GM19438 (cell line): ENCODE results near the gene NSD2.

ENCODE experiments used
- ATAC-seq: cut with Tn5 transposase; IDR thresholded peaks from one replicate; pipeline ENCODE4 v1.9.1; 2021; ENCODE audit warnings: low read depth; ENCODE audit not compliant: unreplicated experiment

Gene NSD2

DNA sequence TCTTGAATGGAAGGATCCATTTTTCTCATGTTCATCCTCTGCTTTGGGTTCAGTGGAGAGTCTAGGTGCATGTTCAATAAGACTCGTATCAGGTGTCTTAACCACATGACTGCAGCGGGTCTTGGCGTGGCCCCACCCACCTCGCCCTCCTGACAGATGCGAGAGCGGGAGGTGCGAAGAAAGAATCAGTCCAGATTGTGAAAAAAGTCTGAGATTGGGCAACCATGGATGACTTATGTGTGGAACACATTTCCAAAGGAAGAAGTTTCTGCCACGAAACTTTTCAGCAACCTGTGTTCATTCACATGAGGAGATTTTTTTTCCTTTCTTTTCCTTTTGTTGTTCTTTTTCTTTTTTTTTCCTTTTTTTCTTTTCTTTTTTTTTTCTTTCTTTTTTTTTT lies 66.8 kb downstream of the NSD2 start:
- ATAC-seq, result no peak

DNA sequence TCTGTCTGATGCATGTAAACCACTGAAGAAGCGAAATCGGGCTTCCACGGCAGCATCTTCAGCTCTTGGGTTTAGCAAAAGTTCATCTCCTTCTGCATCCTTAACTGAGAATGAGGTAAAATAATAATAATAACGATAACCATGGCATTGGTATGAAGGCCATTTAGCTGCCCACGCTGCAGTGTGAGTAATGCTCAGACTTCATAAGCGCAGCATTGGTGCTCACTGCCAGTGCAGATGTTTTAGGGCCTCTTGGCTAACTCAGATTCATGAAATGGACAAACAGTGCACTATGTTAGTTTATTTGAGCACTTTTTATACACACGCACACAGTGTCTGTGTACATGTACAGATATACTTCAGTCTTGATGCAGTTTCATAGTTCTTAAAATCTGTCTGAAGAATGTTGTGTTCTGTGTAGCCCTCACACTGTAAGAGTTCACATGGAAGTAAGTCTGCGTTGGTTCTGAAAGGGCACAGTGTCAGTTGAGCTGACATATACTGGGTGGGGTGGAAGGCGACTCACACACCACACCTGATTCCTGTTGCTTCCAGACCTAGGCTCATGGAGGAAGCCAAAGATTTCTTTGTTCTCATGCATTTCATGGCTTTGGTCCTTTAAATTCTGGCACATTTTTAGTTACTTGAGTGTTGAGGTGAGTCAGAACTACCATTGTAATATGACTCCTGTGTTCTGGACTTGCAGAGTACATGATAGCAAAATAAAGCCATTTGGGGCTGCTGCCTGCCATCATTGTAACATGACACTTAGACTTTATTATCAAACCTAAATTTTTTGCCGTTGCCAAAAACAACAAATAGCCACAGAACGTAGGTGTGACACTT lies 68.7 kb downstream of the NSD2 start:
- no peak for ATAC-seq

DNA sequence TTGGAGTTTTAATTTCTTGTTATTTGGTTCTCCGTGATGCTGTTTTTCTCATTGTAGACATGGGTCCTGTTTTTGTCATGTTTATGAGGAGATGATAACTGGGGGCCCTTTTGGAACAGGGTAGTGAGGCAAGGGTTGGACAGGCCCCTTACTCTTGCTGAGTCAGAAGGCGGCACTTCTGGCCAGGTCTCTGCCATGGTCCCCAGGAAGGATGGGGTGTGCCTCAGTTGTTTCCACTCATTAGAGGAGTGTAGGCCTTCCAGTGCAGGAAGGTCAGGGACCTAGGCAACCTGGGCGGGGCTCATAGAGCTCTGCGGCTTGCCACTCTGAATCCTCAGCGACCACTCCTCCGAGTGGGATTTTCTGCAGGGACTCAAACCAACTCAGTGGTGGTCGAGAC lies 69.4 kb downstream of the NSD2 start:
- ATAC-seq, result no peak

DNA sequence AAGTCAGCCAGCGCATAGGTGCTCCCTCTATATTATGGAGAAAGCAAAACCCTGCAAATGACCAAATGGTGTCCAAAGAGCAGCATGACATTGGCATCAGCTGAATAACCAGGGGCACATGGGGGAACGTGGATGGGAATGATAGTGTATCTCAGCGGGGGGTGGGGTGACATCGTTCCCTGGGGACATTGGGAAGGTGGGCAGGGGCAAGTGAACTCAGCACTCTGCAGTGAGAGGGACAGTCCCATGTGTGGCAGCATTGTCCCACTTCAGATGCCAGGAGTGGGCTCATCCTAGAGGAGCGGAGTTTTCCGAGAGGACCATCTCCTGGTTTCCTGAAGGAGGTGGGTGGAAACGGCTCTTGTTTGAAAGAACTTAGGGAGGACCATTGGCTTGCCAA lies 72.7 kb downstream of the NSD2 start:
- no peak for ATAC-seq

DNA sequence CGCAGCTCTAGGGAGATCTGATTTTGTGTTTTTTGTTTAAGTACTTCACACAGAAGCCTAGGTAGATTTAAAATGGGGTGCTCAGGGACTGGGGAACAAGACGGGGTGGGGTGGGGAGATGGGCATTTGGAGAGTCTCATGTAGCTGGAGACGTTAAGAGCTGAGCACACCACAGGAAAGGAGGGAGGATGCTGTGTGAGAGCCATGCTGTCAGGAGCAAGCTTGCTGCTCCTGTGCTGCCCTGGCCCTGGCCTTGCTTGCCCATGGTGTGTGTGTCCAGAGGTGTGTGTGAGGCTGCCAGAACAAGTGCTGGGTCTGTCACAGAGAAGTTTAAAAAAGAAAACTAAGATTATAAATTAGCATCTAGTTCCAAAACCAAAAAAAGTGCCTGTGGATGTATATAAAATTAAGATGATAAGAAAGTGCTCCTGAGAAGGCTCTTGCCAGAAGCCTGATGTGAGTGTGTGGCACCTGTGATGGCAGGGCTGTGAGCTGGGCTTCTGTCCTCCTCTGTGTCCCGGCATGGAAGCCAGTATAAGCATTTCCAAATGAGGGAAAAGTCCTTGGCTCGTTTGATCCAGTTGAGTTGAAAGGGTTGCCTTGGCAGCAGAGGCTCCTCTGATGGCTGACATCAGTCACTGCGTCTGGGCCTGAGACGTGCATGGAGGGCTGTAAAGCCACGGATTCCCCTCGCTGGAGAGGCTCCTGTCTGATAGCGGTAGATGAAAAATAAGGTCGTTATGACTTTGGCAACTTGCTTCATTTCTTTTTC lies 74.1 kb downstream of the NSD2 start:
- no peak for ATAC-seq

DNA sequence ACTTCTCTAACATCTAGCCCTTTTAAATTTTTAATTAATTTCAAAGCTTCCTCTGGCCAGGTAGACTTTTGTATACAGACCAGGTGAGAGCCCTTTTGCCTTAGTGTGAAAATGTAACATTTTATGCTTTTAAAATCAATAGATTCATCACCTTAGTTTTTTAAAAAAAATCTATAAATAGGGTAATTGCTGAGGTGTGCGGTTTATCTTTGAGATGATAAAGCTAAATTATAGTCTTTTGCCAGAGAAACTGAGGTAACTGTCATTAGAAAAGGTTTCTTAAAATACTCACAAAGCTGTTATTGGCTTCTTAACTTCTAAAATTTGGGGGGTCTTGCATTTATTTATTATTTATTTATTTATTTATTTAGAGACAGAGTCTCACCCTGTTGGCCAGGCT lies 74.7 kb downstream of the NSD2 start:
- no peak for ATAC-seq

DNA sequence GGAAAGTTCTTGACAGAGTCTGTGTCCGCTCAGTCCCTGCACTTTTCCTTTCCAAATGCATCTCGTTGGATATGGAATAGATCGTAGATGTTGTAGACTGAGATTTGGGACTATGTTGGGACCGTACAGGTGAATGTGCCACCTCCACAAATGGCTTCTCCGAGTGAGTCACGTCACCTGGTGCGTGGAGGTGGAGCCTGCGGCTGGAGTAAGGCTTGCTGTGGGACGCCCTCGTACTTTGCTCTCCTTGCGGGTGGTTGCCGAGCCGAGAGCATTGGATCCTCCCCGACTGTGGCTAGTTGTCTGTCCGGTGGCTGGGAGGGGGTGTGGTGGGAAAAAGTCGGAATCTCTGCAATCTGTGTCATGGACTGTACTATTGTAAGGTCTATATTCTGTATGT lies 77.0 kb downstream of the NSD2 start:
- no peak for ATAC-seq

DNA sequence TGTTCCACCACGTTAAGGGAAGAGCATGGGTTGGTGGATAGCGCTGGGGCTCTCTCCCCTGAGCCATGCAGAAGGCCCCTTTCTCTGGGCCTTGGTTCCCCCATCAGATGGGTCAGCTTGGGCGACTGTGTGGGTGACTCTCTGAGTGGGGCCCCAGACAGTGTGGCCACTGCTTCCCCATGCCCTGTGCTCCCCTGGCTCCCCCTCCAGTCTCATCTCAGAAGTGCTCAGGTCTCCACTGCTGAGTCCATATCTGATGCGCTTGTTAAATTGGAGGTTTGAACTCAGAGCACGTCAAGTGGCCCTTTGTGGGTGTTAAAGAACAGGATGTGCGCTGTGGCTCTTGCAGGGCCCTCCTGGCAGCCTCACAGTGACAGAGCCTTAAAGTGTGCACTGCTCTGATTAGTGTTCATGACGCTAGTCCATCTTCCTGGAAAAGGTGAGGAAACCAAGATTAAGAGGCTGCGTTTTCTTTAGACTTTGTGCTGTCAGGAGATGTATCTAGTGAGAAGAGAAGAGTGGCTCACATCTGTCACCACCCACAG lies 77.8 kb downstream of the NSD2 start:
- ATAC-seq, result no peak

DNA sequence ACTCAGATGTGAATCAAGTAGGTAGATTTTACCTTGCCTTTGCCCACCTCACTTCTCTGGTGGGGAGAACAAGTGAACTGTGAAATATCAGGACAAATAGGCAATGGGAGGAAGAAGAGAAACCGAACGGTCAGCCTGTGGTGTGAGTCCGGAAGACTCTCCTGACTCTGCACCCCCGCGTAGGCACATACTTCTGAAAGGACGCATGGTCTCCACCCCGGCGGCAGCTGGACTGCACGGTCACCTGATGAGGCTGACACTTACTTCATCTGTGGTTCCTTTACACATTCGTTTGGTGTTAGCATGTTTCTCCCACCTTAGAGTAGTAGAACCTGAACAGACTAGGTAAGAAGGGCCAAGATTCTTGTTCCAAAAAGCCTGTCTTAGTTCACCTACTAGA lies 79.2 kb downstream of the NSD2 start:
- ATAC-seq, result no peak

DNA sequence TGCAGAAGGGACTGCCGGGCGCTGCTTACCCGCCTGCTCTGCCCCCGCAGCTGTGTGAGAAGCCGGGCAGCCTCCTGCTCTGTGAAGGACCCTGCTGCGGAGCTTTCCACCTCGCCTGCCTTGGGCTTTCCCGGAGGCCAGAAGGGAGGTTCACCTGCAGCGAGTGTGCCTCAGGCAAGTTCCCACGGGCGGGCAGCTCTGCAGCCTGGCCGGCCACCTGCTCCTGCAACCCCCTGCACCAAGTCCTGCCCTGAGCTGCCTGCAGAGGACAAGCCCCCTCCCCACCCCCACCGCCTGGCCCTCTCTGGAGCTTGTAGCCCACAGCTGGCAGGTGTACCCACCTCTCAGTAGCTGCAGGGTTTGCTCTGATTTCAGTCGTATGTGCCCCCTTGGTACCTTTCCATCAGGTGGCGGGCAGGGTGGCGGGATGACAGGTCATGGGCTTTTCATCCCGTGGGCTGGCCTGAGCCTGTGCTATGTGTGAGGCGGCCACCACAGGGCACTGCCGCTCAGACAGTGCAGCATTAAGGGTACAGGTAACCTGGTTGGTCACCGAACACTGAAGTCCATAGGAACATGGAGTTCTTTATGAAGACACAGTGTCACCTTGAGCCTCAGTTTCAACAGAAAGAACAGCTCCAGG lies 81.0 kb downstream of the NSD2 start:
- ATAC-seq, result no peak

DNA sequence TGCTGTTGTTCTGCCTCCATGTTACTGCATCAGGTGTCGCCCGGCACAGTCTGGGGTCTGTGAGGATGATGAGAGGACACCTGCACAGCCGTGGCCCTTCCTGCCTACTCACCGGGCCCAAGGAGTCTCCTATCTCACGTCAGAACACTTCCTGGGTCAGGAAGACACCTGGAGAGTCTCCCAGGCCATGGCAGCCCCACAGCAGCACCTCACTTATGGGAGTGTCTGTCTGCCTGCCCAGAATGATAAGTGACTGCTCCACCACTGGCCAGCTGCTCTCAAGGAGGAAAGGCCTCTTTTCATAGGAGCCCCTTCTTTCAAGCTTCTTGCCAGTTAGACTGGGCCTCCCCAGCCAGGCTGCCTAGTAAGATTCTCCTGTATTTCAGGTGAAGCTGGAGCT lies 81.5 kb downstream of the NSD2 start:
- no peak for ATAC-seq

DNA sequence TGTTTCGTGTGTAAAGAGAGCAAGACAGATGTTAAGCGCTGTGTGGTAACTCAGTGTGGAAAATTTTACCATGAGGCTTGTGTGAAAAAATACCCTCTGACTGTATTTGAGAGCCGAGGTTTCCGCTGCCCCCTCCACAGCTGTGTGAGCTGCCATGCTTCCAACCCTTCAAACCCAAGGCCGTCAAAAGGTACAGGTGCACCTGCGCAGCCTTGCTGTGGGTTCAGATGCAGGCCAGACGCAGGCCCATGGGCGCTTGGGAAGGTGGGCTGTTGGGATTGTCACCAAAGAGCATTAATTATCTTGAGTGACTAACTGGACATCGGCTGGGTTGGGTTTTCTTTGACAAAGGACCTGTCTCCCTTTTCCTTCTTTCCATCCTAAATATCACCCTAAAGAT lies 82.1 kb downstream of the NSD2 start:
- no peak for ATAC-seq

DNA sequence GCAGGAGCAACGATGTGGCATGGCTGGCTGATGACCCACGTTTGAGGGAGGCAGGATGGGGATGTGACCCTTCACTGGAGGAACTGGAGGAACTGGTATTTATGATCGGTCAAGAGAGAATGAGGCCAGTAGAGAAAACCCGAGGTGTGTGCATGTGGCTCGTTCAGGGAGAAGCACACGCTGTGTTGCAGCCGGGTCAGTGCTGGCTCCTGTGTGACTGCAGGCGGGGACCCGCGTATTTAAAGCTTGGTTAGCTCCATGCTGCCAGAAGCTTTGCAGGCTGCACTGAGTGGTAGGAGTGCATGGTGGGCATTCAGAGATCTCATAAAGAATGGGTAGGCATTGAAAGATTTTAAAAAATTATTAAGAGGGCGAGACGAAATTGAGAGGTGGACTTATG lies 85.4 kb downstream of the NSD2 start:
- ATAC-seq, result no peak

DNA sequence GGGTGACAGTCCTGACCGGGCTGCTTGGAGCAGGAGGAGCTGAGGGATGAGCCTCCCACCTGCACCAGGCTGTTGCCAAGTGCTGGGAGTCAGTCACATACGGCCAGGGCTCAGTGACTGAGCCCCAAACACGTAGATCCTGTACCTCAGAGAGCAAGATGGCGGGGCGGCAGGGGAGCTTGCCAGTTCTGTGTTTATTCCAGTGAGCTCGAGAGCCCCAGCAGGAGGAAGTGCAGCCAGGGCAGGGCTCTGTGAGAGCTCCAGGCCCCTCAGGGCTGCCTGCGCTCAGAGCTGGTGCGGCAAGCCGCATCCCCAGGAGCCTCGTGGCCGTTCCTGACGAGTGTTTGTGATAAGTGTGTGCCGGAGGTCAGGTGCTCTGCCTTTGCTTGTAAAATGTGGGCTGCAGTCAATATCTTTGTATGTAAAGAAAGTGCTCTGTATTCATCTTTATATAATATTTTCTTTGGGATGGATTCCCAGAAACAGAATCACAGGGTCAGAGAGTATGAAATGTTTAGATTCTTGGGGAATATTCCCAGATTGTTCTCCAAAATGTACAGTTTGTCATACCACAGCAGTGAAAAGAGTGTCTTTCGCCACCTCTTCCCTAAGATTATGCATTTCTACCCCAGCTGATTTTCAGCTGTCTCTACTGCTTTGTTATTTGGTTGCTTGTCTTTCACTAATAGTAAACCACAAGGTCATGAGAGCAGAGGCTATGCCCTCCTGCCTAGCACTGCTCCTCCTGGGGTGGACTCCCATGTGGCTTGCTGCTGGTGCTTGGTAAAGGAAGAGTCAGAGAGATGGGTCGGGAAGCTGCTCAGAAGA lies 87.3 kb downstream of the NSD2 start:
- ATAC-seq, result no peak

DNA sequence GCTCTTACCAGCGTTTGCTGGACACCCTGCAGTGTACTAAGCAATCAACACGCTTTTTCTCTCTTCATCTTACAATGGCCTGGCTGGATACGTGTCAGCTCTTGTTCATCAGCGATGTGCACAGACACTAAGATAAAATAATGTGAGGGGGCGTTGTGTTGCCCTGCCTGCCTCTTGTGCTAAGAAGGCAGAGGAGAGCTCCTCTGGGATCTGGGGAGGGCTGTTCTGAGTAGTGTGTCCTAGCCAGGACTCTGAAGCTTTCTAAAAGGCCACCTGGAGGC lies 87.9 kb downstream of the NSD2 start:
- no peak for ATAC-seq

DNA sequence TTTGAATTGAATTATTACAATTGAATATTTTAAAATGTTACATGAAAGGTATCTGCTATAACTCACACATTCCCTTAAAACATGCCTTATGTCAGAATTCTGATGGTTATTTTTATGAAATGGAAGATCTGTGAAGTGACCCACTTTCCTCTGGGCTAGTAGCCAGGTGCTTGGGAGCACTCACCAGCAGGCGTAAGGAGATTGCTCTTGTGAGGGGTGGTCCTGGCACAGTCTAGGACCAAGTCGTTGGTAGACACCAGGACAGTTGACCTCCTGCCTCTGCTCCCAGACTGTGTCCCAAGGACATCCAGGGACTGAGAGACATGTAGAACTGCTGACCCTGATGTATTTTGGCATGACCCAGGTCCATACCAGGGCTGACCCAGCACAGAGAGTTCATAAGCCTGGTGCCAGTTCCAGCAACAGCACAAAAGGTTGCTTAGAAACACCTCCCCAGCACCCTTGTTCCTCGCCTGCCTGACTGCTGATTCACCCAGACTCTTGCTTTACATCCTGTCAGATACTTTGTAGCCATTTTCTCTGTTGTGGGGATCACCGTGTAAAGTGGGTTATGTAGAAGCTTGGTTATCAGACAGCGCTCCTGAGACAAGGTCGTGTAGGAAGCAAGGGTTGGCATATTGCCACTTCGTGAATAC lies 89.1 kb downstream of the NSD2 start:
- ATAC-seq, result no peak

DNA sequence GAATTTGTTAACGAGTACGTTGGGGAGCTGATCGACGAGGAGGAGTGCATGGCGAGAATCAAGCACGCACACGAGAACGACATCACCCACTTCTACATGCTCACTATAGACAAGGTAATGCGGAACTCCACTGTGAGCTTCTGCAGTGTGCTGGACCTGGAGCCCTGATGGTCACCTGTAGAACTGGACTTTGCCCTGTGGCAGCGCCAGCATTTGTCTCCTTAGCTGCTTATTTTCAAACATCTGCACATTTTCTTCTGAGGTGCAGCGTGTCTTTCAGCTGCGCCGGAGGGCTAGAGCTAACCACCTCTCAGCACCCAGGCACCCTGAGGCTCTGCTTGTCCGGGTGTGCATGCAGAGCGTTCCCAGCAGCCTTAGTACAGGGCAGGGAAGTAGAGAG lies 89.8 kb downstream of the NSD2 start:
- ATAC-seq, result no peak

DNA sequence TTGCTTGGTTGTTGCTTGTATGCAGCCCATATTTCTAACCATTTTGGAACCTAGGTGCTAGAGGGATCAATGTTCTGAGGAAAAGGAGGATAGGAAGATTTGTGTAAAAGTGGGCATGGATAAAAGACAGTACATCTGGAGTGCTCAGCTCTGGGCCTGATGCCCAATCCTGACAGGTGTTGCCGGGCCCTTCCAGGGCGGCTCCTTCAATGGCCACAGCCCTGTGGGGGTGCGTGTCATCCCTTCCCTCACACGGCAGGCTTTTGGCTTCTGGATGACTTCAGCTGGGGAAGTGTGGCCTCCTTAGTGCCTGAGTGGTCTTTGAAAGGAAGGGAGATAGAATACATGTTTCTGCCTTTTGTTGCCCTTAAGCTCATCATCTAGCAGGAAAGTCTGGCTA lies 90.4 kb downstream of the NSD2 start:
- ATAC-seq, result no peak

DNA sequence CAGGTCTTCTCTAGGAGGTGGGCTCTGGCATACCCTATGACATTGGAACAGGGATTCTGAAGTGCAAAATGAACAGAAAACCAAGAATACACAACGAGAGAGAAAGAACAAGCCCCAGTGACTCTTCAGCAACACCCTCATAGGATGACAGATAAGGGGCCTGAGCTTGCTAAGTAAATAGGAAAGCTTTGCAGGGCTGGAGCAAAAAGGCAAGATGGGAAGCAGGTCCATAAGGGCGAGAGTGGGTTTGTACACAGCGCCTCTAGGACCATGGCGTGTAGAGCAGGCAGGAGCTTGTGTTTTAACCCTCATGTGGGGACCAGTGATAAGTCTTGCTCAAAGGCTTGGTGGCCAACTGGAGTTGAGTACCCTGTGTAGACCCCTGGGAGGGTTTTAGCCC lies 91.8 kb downstream of the NSD2 start:
- ATAC-seq, result no peak

DNA sequence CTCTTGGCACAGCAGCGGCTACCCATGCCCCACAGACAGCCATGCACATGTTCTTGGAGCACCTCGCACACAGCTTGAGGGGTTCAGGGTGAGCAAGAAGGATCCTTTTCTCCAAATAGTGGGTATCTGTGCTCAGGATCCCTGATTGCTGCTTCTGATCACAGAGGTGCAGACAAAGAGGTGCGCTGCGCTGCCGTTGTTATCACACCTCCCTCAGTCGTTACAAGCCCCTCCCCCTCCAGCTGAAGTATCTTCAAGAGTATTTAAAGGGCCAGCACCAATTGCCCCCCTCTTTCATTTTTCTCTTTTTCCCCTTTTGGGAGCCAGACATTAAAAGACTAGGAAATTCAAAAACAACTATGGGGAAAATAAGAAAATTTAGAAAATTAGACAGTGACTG lies 93.2 kb downstream of the NSD2 start:
- no peak for ATAC-seq
